HT-29 (cell line): ENCODE measurements around the gene PPP3R1. TPM values are rescaled to one million over a fixed set of nuclear protein-coding genes. Genes with fewer than 3 reads are reported as not detected.

Experiments used
- DNase-seq: peaks from one replicate; pipeline ENCODE4 v3.0.0-alpha.2; 2015; ENCODE audit warnings: low spot score
- total RNA-seq: library from RNA; depleted of rRNA; stranded (reverse); fragments of >200 nt; shearing (Covaris generic); gene quantifications from 2 replicates; pipeline ENCODE4 v1.2.3, GENCODE V29; 2014; rRNA removed

PPP3R1 gene
- total RNA-seq, 1 experiment from 2014 or later, result 8.9 TPM

DNA sequence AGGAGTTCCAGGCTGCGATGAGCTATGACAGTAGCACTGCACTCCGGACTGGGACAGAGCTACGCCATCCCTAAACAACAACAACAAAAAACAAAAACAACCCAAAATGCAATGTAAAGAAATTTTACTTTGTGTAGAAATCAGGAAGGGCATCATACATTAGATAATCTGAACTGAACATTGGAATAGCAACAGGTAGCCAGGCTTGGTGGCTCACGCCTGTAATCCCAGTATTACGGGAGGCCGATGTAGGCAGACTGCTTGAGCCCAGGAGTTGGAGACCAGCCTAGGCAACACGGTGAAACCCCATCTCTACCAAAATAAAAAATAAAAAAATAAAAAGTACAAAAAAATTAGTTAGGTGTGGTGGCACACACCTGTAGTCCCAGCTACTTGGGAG is 96.7 kb downstream of the PPP3R1 start:
- no peak for DNase-seq

DNA sequence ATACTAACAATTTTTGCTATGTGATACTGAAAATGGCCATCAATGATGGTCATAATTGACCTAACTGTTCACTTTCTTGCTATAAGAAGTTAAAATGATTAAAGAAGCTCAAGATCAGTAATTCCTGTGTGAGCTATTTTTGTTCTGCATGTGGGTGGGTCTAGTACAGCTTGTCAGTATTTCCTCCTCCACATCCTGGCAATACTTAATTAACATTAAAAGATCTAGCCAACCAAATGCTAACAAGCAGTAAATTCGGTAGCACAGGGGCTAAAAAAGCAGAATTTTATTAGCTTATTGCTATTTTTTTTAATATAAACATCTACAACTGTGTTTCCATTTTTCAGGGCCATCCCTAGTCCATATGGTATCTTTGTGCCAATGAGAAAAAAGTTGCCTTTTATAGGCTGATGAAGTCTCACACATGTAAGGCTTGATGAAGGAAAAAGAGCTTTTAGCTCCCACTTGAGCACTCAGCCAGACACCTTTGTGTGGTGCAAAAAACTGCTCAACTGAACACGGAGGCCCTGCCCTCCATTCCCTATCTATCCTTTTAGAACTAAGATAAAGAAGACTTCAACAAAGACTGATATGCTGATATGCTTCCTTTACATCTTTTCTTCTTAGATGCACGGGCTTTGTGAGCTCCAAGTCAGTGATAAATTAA is 99.5 kb downstream of the PPP3R1 start:
- no peak for DNase-seq

DNA sequence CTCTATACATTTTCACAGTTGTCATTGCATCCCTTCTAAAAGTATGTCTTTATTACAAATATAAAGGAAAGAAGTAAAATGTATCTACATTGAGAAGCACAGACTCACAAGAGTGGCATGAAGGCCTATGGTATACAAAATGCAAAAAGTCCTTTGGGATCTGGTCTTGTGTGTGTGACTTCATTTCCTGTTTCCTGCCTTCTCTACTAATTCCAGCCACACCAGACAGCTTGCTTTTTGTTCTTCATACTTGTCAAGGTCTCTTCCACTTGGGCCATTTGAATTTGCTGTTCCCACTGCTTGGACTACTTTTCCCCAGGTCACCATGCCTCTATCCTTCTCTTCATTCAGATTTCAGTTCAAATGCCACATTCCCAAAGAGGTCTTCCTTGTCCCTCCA is 101.3 kb downstream of the PPP3R1 start:
- DNase-seq, result no peak

DNA sequence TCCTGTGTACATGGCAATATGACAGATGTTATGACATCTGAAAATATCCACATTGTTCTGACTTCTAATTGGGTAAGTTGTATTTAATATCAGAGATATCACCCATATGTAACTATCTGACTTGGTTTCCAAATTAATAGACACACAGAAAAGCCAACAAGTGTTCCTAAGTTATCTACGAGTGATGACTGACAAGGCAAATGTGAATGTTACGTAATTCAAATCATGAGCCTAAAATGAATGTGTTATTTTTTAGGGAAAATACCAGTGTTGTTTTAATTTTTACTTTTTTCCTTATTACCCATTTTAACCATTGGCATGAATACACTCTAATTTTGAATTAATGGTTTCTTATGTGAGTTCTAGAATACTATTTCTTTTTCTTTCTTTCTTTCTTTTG is 110.5 kb downstream of the PPP3R1 start:
- no peak for DNase-seq

DNA sequence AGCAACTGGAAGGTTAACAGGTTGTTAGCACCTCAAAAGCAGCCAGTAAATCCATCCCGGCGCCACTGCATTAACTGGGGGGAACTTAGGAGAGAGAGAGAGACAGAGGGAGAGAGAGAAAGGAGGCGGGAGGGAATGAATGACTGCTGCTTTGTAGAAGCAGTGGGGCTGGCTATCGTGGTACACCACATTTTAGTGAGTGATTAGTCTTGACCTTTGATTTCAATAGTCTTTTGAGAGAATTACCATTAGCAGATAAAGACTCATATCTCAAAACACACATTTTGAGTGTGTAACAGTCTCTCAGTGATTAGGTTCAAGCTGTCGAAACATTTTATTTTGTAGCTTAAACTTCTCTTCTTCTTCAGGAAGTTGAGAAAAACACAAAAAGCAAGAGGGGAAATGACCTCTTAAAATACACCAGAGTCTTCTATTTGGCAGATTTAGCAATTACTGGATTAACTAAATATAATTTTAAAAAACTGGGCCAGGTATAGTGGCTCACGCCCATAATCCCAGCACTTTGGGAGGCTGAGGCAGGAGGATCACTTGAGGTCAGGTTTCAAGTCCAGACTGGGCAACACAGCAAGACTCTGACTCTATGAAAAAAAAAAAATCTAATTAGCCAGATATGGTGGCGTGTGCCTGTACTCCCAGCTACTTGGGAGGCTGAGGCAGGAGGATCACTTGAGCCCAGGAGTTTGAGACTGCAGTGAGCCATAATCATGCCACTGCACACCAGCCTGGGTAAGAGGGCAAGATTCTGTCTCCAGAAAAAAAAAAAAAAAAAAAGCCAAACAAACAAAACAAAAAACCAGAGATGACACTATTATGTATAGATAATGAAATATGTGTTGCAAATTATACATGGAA is 116.6 kb downstream of the PPP3R1 start:
- no peak for DNase-seq

DNA sequence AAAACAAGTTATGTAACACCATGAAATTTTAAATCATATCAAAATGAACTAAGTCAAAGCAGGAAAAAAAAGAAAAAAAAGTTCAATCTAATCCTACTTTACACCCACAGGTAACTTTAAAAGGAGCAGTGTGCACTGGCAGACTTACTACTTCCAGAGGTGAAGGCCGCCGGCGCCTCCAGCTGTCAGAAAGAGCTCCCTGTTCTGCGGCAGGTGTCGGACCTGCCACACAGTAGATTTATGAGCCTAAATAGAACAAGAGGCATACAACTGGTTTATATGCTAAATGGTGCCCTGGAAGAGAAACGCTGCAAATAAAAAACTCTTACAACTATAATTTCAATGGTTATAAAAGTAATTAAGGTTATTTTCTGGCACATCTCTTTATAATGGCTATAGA is 117.8 kb downstream of the PPP3R1 start:
- no peak for DNase-seq

DNA sequence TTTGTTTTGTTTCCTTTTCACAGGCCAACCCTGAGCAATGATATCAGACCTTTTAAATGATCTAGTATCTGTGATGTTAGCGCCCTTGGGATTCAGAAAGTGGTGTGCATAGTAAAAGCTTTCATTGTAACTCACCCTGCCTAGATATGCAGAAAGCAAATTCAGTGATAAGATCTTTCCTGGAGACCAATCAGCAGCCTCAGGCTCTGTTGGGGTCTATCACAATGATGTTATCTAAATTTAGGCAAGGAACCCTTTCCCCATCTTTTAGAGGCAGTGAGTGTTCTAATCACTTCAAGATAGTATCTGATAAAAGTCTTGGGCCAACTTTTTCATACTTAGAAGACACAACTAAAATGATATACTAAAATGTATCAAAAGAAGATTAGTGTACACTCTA is 118.2 kb downstream of the PPP3R1 start:
- DNase-seq, result no peak

Other genes with a start within 250 kb of the PPP3R1 start
- gene C1D, start 189.5 kb downstream of the PPP3R1 start, total RNA-seq, result 13.8 and 13.9 TPM in 2 replicates
- gene PNO1, start 94.6 kb downstream of the PPP3R1 start, total RNA-seq, result 19.1 and 24.6 TPM in 2 replicates
- not detected in 2 replicates for gene CNRIP1, start 67.4 kb upstream of the PPP3R1 start, total RNA-seq
- gene PLEK, start 112.8 kb upstream of the PPP3R1 start, total RNA-seq, result not detected in 2 replicates
- gene FBXO48, start 214.8 kb upstream of the PPP3R1 start, total RNA-seq, result 0.03 and 0.05 TPM in 2 replicates
- gene APLF, start 215.1 kb upstream of the PPP3R1 start, total RNA-seq, result 0.05 TPM in 1 of 2 replicates, not detected in the other